IMR-90 (cell line): ENCODE measurements around the gene DNAJC7.

Experiments
- BHLHE40 ChIP-seq: fragments of 150-350 bp; IDR thresholded peaks from 2 replicates; pipeline ENCODE4 v1.6.1; 2016; ENCODE audit warnings: mild to moderate bottlenecking, low read depth, low read length
- MAZ ChIP-seq: IDR thresholded peaks from 2 replicates; pipeline ENCODE4 v1.6.1; 2012; ENCODE audit warnings: low read depth, mild to moderate bottlenecking, low read length, improper control_type of control experiment, moderate library complexity, borderline replicate concordance
- POLR2A ChIP-seq: IDR thresholded peaks from 2 replicates; pipeline ENCODE4 v1.6.1; 2012; ENCODE audit warnings: mild to moderate bottlenecking, low read depth, low read length
- RAD21 ChIP-seq: IDR thresholded peaks from 2 replicates; pipeline ENCODE4 v1.6.1; 2012; ENCODE audit warnings: low read length, improper control_type of control experiment
- SMC3 ChIP-seq: fragments of 150-350 bp; IDR thresholded peaks from 2 replicates; pipeline ENCODE4 v1.6.1; 2016; ENCODE audit warnings: low read depth, mild to moderate bottlenecking, antibody characterized with exemption, low read length, moderate library complexity
- TF ChIP-seq, protein P1 (sequence below): conservative IDR thresholded peaks from 2 replicates; pipeline ENCODE4 v1.5.1; 2012; ENCODE audit warnings: mild to moderate bottlenecking, low read depth, low read length, improper control_type of control experiment

DNA sequence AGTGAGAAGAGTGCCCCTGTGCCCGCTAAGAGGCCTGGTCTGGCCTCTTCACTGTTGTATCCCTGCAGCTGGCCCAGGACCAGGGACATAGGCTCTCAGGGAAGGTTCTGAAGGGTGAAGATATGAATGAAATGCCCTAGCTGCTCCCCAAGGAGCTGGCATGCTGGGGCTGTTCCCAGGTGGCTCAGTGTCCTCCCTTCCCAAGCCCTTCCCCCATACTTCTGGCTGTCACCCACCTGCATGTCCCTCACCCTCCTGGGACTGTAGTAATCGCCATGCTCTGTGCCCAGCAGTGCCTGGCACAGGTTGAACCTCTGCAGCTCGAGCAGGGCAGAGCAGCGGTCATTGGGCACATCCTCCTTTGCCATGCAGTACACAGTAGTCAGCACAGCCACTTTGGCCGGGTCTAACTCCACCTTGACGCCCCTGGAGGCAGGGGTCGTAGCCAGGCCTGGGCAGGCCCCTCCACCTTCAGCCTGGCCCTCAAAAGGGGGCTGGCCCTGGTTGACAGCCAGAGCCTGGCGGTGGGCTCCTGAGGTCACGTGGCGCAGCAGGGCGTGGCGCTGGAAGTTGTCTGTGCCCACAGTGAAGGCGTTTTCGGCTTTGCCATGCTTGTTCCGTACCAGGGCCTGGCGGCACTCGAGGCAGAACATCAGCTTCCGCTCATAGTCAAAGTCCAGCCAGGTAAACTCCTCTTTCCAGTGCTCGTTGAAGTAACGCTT, 25.5 kb upstream of the DNAJC7 start:
- TF ChIP-seq, protein P1, sequence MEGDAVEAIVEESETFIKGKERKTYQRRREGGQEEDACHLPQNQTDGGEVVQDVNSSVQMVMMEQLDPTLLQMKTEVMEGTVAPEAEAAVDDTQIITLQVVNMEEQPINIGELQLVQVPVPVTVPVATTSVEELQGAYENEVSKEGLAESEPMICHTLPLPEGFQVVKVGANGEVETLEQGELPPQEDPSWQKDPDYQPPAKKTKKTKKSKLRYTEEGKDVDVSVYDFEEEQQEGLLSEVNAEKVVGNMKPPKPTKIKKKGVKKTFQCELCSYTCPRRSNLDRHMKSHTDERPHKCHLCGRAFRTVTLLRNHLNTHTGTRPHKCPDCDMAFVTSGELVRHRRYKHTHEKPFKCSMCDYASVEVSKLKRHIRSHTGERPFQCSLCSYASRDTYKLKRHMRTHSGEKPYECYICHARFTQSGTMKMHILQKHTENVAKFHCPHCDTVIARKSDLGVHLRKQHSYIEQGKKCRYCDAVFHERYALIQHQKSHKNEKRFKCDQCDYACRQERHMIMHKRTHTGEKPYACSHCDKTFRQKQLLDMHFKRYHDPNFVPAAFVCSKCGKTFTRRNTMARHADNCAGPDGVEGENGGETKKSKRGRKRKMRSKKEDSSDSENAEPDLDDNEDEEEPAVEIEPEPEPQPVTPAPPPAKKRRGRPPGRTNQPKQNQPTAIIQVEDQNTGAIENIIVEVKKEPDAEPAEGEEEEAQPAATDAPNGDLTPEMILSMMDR: no peak
- TF ChIP-seq RAD21 (no peak), SMC3 (no peak), BHLHE40 (no peak), POLR2A (no peak), MAZ (no peak)
